Measurements from ENCODE around the gene NHP2. TPM values are rescaled to one million over a fixed set of nuclear protein-coding genes. Genes with fewer than 3 reads are reported as not detected.
"Not testable (repeated sequence)": the region's sequence is repeated elsewhere in the genome, so short reads cannot be mapped to it uniquely, and the experiment has no call there.

The NHP2 gene
- total and polyA plus RNA-seq, 4 experiments from 2014 or later: 64.1 to 250 (median 139) TPM

- H3K27me3 Mint-ChIP-seq; POLR2A ChIA-PET (ENCODE audit: partially characterized antibody): not testable (repeated sequence)
- H3K4me1 Mint-ChIP-seq: peaks cover 6 to 18% (median 11%) of the 10 kb centered on the region in 4 donors
These were observed 44.5 kb upstream of the NHP2 start for GRCh38 chr5:178198151-178198550.

GRCh38 chr5:178196986-178197385 is 43.3 kb upstream of the NHP2 start:
- POLR2A ChIA-PET (ENCODE audit: partially characterized antibody): no interaction called here
- no peak overlapping the region for H3K27ac Mint-ChIP-seq

More at GRCh38 chr5:178198151-178198550, 44.5 kb upstream of the NHP2 start:
- H3K4me3 ChIP-seq (ENCODE audit: low read length in 2 of 2); H3K27ac ChIP-seq (ENCODE audit: low read depth, low read length); H3K9me3 Mint-ChIP-seq; H3K9me3 ChIP-seq (ENCODE audit: control insufficient read depth in 1 of 2, low read length in 2 of 2); DNase-seq; H3K27me3 ChIP-seq (ENCODE audit: insufficient read depth, low read length); H3K36me3 Mint-ChIP-seq; H3K36me3 ChIP-seq (ENCODE audit: insufficient read depth, low read length); H3K27ac Mint-ChIP-seq; intact Hi-C loops (cut with micrococcal nuclease); H3K4me1 ChIP-seq (ENCODE audit: insufficient read depth, low read length); H3K4me3 Mint-ChIP-seq: not testable (repeated sequence)
- CTCF ChIA-PET (ENCODE audit: partially characterized antibody): interaction anchor here (0.7 kb wide), 1 partner anchor 40 kb away, joined by 4 read pairs; no protein-coding TSS in a partner anchor

GRCh38 chr5:178196281-178196812 is 42.7 kb upstream of the NHP2 start:
- Histone ChIP-seq H3K9me3 (ENCODE audit: control insufficient read depth in 1 of 2, low read length in 2 of 2) (no peaks in the 10 kb centered on the region), H3K4me1 (ENCODE audit: insufficient read depth, low read length) (peaks cover 5% of the 10 kb centered on the region), H3K36me3 (ENCODE audit: insufficient read depth, low read length) (no peaks in the 10 kb centered on the region), H3K27ac (ENCODE audit: low read depth, low read length) (no peak overlapping the region), H3K27me3 (ENCODE audit: insufficient read depth, low read length) (no peaks in the 10 kb centered on the region), H3K4me3 (ENCODE audit: low read length in 2 of 2) (no peak overlapping the region)
- intact Hi-C loops (cut with micrococcal nuclease): no loop called here
- peaks cover 7 to 23% (median 15%) of the 10 kb centered on the region in 4 donors for H3K4me1 Mint-ChIP-seq
- peaks cover 6 to 7% of the 10 kb centered on the region in 2 donors for H3K27me3 Mint-ChIP-seq
- no peaks in the 10 kb centered on the region for H3K36me3 Mint-ChIP-seq
- ChIA-PET CTCF (ENCODE audit: partially characterized antibody) (no interaction called here), POLR2A (ENCODE audit: partially characterized antibody) (no interaction called here)
- no peak overlapping the region for H3K27ac Mint-ChIP-seq
- DNase-seq: no peak
- no peak overlapping the region for H3K4me3 Mint-ChIP-seq
- no peaks in the 10 kb centered on the region for H3K9me3 Mint-ChIP-seq

More at GRCh38 chr5:178196986-178197385, 43.3 kb upstream of the NHP2 start:
- peaks cover 7 to 23% (median 15%) of the 10 kb centered on the region in 4 donors for H3K4me1 Mint-ChIP-seq
- Histone ChIP-seq H3K27ac (ENCODE audit: low read depth, low read length) (no peak overlapping the region), H3K4me3 (ENCODE audit: low read length in 2 of 2) (no peak overlapping the region), H3K36me3 (ENCODE audit: insufficient read depth, low read length) (no peaks in the 10 kb centered on the region), H3K9me3 (ENCODE audit: control insufficient read depth in 1 of 2, low read length in 2 of 2) (no peaks in the 10 kb centered on the region), H3K4me1 (ENCODE audit: insufficient read depth, low read length) (peaks cover 5% of the 10 kb centered on the region), H3K27me3 (ENCODE audit: insufficient read depth, low read length) (no peaks in the 10 kb centered on the region)
- no peak for DNase-seq
- peaks cover 6 to 7% of the 10 kb centered on the region in 2 donors for H3K27me3 Mint-ChIP-seq
- H3K9me3 Mint-ChIP-seq: no peaks in the 10 kb centered on the region
- CTCF ChIA-PET (ENCODE audit: partially characterized antibody): no interaction called here
- intact Hi-C loops (cut with micrococcal nuclease): no loop called here
- no peaks in the 10 kb centered on the region for H3K36me3 Mint-ChIP-seq
- no peak overlapping the region for H3K4me3 Mint-ChIP-seq

GRCh38 chr5:178194026-178194425 is 40.3 kb upstream of the NHP2 start:
- POLR2A ChIA-PET (ENCODE audit: partially characterized antibody): no interaction called here
- Mint-ChIP-seq H3K4me1 (peaks cover 7 to 23% (median 15%) of the 10 kb centered on the region in 4 donors), H3K27ac (no peak overlapping the region), H3K36me3 (no peaks in the 10 kb centered on the region), H3K27me3 (peaks cover 9% of the 10 kb centered on the region in 2 donors), H3K9me3 (no peaks in the 10 kb centered on the region), H3K4me3 (peak overlapping the region in 1 of 8 donors; percentile 32)
- Histone ChIP-seq H3K4me3 (ENCODE audit: low read length in 2 of 2) (no peak overlapping the region), H3K27me3 (ENCODE audit: insufficient read depth, low read length) (peaks cover under 1% of the 10 kb centered on the region), H3K9me3 (ENCODE audit: control insufficient read depth in 1 of 2, low read length in 2 of 2) (no peaks in the 10 kb centered on the region), H3K4me1 (ENCODE audit: insufficient read depth, low read length) (peaks cover 5% of the 10 kb centered on the region), H3K27ac (ENCODE audit: low read depth, low read length) (no peak overlapping the region), H3K36me3 (ENCODE audit: insufficient read depth, low read length) (no peaks in the 10 kb centered on the region)
- CTCF ChIA-PET (ENCODE audit: partially characterized antibody): no interaction called here
- intact Hi-C loops (cut with micrococcal nuclease): no loop called here
- DNase-seq: no peak

- Mint-ChIP-seq H3K9me3 (no peaks in the 10 kb centered on the region), H3K27ac (peak overlapping the region in 2 of 7 donors; percentile 52 to 72), H3K4me3 (peak overlapping the region in 5 of 8 donors; percentile 26 to 63 (median 55)), H3K36me3 (no peaks in the 10 kb centered on the region), H3K4me1 (peaks cover 7 to 23% (median 15%) of the 10 kb centered on the region in 4 donors), H3K27me3 (peaks cover 9 to 15% of the 10 kb centered on the region in 2 donors)
- Histone ChIP-seq H3K9me3 (ENCODE audit: control insufficient read depth in 1 of 2, low read length in 2 of 2) (no peaks in the 10 kb centered on the region), H3K4me1 (ENCODE audit: insufficient read depth, low read length) (peaks cover 5% of the 10 kb centered on the region), H3K27me3 (ENCODE audit: insufficient read depth, low read length) (peaks cover 5% of the 10 kb centered on the region), H3K27ac (ENCODE audit: low read depth, low read length) (no peak overlapping the region), H3K4me3 (ENCODE audit: low read length in 2 of 2) (no peak overlapping the region), H3K36me3 (ENCODE audit: insufficient read depth, low read length) (no peaks in the 10 kb centered on the region)
- intact Hi-C loops (cut with micrococcal nuclease): no loop called here
- DNase-seq: no peak
- ChIA-PET CTCF (ENCODE audit: partially characterized antibody) (no interaction called here), POLR2A (ENCODE audit: partially characterized antibody) (interaction anchor here (0.9 kb wide), 1 partner anchor 14 kb away, joined by 3 read pairs; no protein-coding TSS in a partner anchor)
These were observed 39.6 kb upstream of the NHP2 start for GRCh38 chr5:178193251-178193809.

- Mint-ChIP-seq H3K27me3 (peaks cover 9 to 16% of the 10 kb centered on the region in 2 donors), H3K4me1 (peaks cover 7 to 23% (median 15%) of the 10 kb centered on the region in 4 donors), H3K9me3 (no peaks in the 10 kb centered on the region), H3K36me3 (no peaks in the 10 kb centered on the region), H3K27ac (no peak overlapping the region), H3K4me3 (peak overlapping the region in 1 of 8 donors; percentile 14)
- Histone ChIP-seq H3K27me3 (ENCODE audit: insufficient read depth, low read length) (peaks cover 5% of the 10 kb centered on the region), H3K36me3 (ENCODE audit: insufficient read depth, low read length) (no peaks in the 10 kb centered on the region), H3K4me1 (ENCODE audit: insufficient read depth, low read length) (peaks cover 5% of the 10 kb centered on the region), H3K4me3 (ENCODE audit: low read length in 2 of 2) (no peak overlapping the region), H3K27ac (ENCODE audit: low read depth, low read length) (no peak overlapping the region), H3K9me3 (ENCODE audit: control insufficient read depth in 1 of 2, low read length in 2 of 2) (no peaks in the 10 kb centered on the region)
- POLR2A ChIA-PET (ENCODE audit: partially characterized antibody): interaction anchor here (0.9 kb wide), 1 partner anchor 14 kb away, joined by 3 read pairs; no protein-coding TSS in a partner anchor
- intact Hi-C loops (cut with micrococcal nuclease): no loop called here
- CTCF ChIA-PET (ENCODE audit: partially characterized antibody): no interaction called here
- no peak for DNase-seq
These were observed 39.1 kb upstream of the NHP2 start for GRCh38 chr5:178192787-178193186.

GRCh38 chr5:178192244-178192643 is 38.6 kb upstream of the NHP2 start:
- Histone ChIP-seq H3K9me3 (ENCODE audit: control insufficient read depth in 1 of 2, low read length in 2 of 2) (no peaks in the 10 kb centered on the region), H3K36me3 (ENCODE audit: insufficient read depth, low read length) (no peaks in the 10 kb centered on the region), H3K4me1 (ENCODE audit: insufficient read depth, low read length) (peaks cover 5% of the 10 kb centered on the region), H3K27me3 (ENCODE audit: insufficient read depth, low read length) (peaks cover 5% of the 10 kb centered on the region), H3K27ac (ENCODE audit: low read depth, low read length) (no peak overlapping the region), H3K4me3 (ENCODE audit: low read length in 2 of 2) (no peak overlapping the region)
- Mint-ChIP-seq H3K27me3 (peaks cover 9 to 16% of the 10 kb centered on the region in 2 donors), H3K9me3 (no peaks in the 10 kb centered on the region), H3K4me3 (no peak overlapping the region), H3K36me3 (no peaks in the 10 kb centered on the region), H3K27ac (no peak overlapping the region), H3K4me1 (peaks cover 7 to 23% (median 15%) of the 10 kb centered on the region in 4 donors)
- POLR2A ChIA-PET (ENCODE audit: partially characterized antibody): no interaction called here
- intact Hi-C loops (cut with micrococcal nuclease): no loop called here
- no peak for DNase-seq
- CTCF ChIA-PET (ENCODE audit: partially characterized antibody): no interaction called here
